Liver (tissue), 9 donors: Measurements from ENCODE around the gene TMEM266. TPM values are rescaled to one million over a fixed set of nuclear protein-coding genes. Genes with fewer than 3 reads are reported as not detected.

Experiments used
- DNase-seq: peaks from one replicate; pipeline ENCODE4 v3.0.0-alpha.2; 2017; ENCODE audit warnings: low spot score
- H3K27ac ChIP-seq, 2 donors: one replicate each; pipeline ENCODE4 v1.7.0; 2013; ENCODE audit warnings: inconsistent platforms in 2 of 2, low read length in 2 of 2, control low read depth in 1 of 2, low read depth in 1 of 2, mild to moderate bottlenecking in 1 of 2
- H3K27me3 ChIP-seq, 4 donors: one replicate each; pipeline versions ENCODE4 v1.6.1 to v1.7.0; 2013; ENCODE audit warnings: low read length in 3 of 4, inconsistent platforms in 1 of 4, mild to moderate bottlenecking in 1 of 4, moderate library complexity in 1 of 4; ENCODE audit not compliant: control insufficient read depth in 4 of 4, insufficient read depth in 4 of 4
- H3K36me3 ChIP-seq, 4 donors: one replicate each; pipeline versions ENCODE4 v1.6.1 to v1.7.0; 2013; ENCODE audit warnings: low read length in 3 of 4, mild to moderate bottlenecking in 3 of 4, low read depth in 1 of 4, moderate library complexity in 1 of 4; ENCODE audit not compliant: control insufficient read depth in 4 of 4, insufficient read depth in 3 of 4
- H3K4me1 ChIP-seq, 4 donors: one replicate each; pipeline versions ENCODE4 v1.6.1 to v1.7.0; 2013; ENCODE audit warnings: low read length in 3 of 4, mild to moderate bottlenecking in 3 of 4, moderate library complexity in 1 of 4; ENCODE audit not compliant: control insufficient read depth in 4 of 4, insufficient read depth in 4 of 4
- H3K4me3 ChIP-seq, 3 donors: one replicate each; pipeline versions ENCODE4 v1.6.1 to v1.7.0; 2013; ENCODE audit warnings: low read length in 3 of 3, control low read depth in 1 of 3, low read depth in 1 of 3, mild to moderate bottlenecking in 1 of 3
- H3K9ac ChIP-seq, 2 donors: one replicate each; pipeline ENCODE4 v1.7.0; 2013; ENCODE audit warnings: low read length in 2 of 2, mild to moderate bottlenecking in 2 of 2, moderate library complexity in 2 of 2, control low read depth in 1 of 2, low read depth in 1 of 2
- H3K9me3 ChIP-seq, 4 donors: one replicate each; pipeline versions ENCODE4 v1.6.1 to v1.7.0; 2013; ENCODE audit warnings: low read length in 3 of 4; ENCODE audit not compliant: control insufficient read depth in 4 of 4
- EGR1 ChIP-seq, 2 donors: IDR thresholded peaks; 2 replicates each; pipeline ENCODE4 v1.6.1; 2016 to 2018; ENCODE audit warnings: antibody characterized with exemption in 2 of 2, low read depth in 2 of 2
- FOXA1 ChIP-seq: IDR thresholded peaks from 2 replicates; pipeline ENCODE4 v1.6.1; 2016; ENCODE audit warnings: antibody characterized with exemption
- FOXA2 ChIP-seq: IDR thresholded peaks from 2 replicates; pipeline ENCODE4 v1.6.1; 2016; ENCODE audit warnings: antibody characterized with exemption
- GABPA ChIP-seq, 2 donors: IDR thresholded peaks in 1 of 2; conservative IDR thresholded peaks in 1 of 2; 2 replicates each; pipeline ENCODE4 v1.6.1; 2016; ENCODE audit warnings: antibody characterized with exemption in 2 of 2, mild to moderate bottlenecking in 1 of 2, moderate library complexity in 1 of 2
- HNF4A ChIP-seq, 2 donors: conservative IDR thresholded peaks; 2 replicates each; pipeline ENCODE4 v1.6.1; 2016; ENCODE audit warnings: antibody characterized with exemption in 2 of 2, mild to moderate bottlenecking in 2 of 2
- HNF4G ChIP-seq: IDR thresholded peaks from 2 replicates; pipeline ENCODE4 v1.6.1; 2016; ENCODE audit warnings: antibody characterized with exemption
- NR2F2 ChIP-seq: IDR thresholded peaks from 2 replicates; pipeline ENCODE4 v1.6.1; 2016; ENCODE audit warnings: antibody characterized with exemption
- RAD21 ChIP-seq, 2 donors: IDR thresholded peaks; 2 replicates each; pipeline ENCODE4 v1.6.1; 2016; ENCODE audit warnings: antibody characterized with exemption in 2 of 2, mild to moderate bottlenecking in 2 of 2
- REST ChIP-seq: IDR thresholded peaks from 2 replicates; pipeline ENCODE4 v1.6.1; 2016; ENCODE audit warnings: antibody characterized with exemption, mild to moderate bottlenecking
- RXRA ChIP-seq, 2 donors: IDR thresholded peaks; 2 replicates each; pipeline ENCODE4 v1.6.1; 2017 to 2018; ENCODE audit warnings: antibody characterized with exemption in 2 of 2, mild to moderate bottlenecking in 1 of 2
- SP1 ChIP-seq: IDR thresholded peaks from 2 replicates; pipeline ENCODE4 v1.6.1; 2018; ENCODE audit warnings: antibody characterized with exemption, mild to moderate bottlenecking
- WGBS: extraction: QIAGEN DNeasy Blood & Tissue Kit; methylation state at CpG from one replicate; pipeline ENCODE4 v1.1.7; 2013; 5-methylcytosine and 5-hydroxymethylcytosine counted together
- polyA plus RNA-seq, 2 donors: library from polyadenylated mRNA; stranded (reverse) in 1 of 2; unstranded in 1 of 2; fragments of 200-250 nt in 1 of 2; fragments of >200 nt in 1 of 2; fragmentation: Nextera tagmentation in 1 of 2; extraction: Ambion mirVana in 1 of 2; gene quantifications; one replicate each; pipeline versions ENCODE4 v1.2.1 to v1.2.3, GENCODE V29; 2013 to 2015
- total RNA-seq, 2 donors: library from RNA; depleted of rRNA; stranded (reverse); fragments of >200 nt; gene quantifications; one replicate each; pipeline ENCODE4 v1.2.3, GENCODE V29; 2014
- TF ChIP-seq, protein P1 (sequence below): IDR thresholded peaks from 2 replicates; pipeline ENCODE4 v1.6.1; 2016; ENCODE audit warnings: antibody characterized with exemption
- donor health status: healthy.
- donor health status: healthy.
- donor health status: healthy.
- donor health status: healthy.
- donor health status: healthy.

TMEM266 gene
- total and polyA plus RNA-seq, 4 donors: 0.25 to 1.3 TPM; not detected in 2

DNA sequence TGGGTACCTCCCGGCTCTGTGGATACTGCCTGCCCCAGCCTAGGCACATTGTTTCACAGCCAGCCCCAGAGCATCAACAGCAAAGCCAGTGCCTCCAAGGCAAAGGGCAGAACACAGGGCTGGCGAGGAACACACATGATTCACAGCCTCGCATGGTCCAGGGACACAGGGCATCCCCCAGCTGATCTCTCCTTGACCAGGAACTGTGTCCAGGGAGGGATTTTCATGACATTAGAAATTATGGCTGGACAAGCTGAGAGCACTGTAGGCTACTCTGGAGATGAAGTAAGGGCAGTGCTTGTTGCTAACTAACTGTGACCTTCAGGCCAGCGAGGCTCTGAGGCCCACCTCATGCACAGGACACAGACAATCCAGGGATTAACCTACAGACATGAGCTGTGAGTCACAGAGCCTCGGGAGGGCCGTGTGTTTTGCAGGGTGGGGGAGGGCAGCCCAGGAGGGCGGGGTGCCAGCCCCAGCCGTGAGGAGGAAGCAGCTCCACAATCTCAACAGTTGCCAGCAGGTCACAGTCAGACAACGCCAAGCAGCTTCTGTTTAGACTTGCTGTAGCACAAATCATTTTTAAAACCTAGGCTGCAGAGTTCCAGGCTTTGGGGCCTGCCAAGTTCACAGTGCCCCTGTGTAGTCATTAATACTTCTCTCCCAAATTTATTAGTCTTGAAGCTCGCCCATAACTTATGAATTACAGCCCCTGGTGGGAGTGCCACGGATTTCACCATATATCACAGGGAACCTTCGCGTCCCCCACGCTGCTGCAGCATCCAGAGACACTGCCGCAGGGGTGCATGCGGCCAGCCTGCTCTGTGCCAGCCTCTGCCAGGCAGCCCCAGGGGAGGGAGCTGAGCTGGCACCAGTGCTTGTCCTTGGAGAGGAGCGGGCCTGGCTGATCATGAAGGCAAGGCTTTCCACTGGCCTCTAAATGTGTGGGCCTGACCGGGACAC is 136.8 kb downstream of the TMEM266 start:
- 66% methylated on average over 18 of the region's 18 CpGs for WGBS
- Histone ChIP-seq H3K27ac (no peak overlapping the region), H3K36me3 (no peaks in the 10 kb centered on the region), H3K4me3 (no peak overlapping the region), H3K9me3 (no peaks in the 10 kb centered on the region), H3K27me3 (no peaks in the 10 kb centered on the region), H3K4me1 (peaks cover 0 to 9% (median 2%) of the 10 kb centered on the region in 4 donors), H3K9ac (no peak overlapping the region)
- no peak for DNase-seq
- TF ChIP-seq EGR1 (IDR thresholded peaks at IDR 0.05; ENCODE audit: low read depth in 2 of 2) (no peak), REST (no peak), RXRA (IDR thresholded peaks at IDR 0.05) (no peak), HNF4G (no peak), FOXA2 (no peak), HNF4A (conservative IDR thresholded peaks at IDR 0.05) (no peak), GABPA (IDR thresholded peaks at IDR 0.05 in 1 of 2, conservative IDR thresholded peaks at IDR 0.05 in 1 of 2) (no peak), NR2F2 (no peak), SP1 (no peak)

DNA sequence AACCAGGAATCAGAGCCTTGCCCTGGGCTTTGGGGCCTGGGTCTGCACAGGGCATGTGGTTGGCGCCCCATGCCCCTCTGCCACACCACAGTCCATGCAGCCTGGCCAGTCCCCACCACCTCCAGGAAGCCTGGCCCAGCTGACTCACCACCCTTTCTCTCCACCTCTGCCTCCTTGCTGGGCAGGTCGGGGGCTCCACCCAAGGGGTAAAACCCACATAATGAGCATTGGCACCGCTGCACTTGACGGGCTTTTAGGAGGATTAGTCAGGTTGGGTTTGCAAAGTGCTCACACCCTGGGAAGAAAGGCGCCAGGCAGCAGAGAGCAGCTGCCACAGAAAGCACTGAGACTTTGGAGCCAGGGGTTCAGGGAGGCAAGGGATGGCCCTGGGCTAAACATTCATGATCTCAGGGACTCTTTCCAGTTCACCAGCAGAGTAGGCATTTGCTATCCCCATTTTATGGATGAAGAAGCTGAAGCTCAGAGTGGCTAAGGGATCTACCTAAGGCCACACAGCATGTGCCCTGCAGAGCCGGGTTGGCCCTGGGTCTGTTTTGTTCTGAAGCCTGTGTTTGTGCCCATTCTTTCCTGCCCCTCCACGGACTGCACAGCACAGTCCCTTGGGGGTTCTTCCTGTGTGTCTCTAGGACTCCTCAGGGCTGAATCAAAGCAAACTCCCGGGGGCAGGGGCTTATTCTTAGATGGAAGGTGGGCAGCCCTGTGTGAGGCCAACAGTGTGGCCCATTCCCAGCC is 138.1 kb downstream of the TMEM266 start:
- Histone ChIP-seq H3K27ac (no peak overlapping the region), H3K27me3 (no peaks in the 10 kb centered on the region), H3K9me3 (no peaks in the 10 kb centered on the region), H3K9ac (no peak overlapping the region), H3K4me3 (no peak overlapping the region), H3K36me3 (peaks cover 0 to 2% (median 0%) of the 10 kb centered on the region in 4 donors), H3K4me1 (peaks cover 0 to 9% (median 2%) of the 10 kb centered on the region in 4 donors)
- 91% methylated on average over 8 of the region's 8 CpGs for WGBS
- TF ChIP-seq, protein P1, sequence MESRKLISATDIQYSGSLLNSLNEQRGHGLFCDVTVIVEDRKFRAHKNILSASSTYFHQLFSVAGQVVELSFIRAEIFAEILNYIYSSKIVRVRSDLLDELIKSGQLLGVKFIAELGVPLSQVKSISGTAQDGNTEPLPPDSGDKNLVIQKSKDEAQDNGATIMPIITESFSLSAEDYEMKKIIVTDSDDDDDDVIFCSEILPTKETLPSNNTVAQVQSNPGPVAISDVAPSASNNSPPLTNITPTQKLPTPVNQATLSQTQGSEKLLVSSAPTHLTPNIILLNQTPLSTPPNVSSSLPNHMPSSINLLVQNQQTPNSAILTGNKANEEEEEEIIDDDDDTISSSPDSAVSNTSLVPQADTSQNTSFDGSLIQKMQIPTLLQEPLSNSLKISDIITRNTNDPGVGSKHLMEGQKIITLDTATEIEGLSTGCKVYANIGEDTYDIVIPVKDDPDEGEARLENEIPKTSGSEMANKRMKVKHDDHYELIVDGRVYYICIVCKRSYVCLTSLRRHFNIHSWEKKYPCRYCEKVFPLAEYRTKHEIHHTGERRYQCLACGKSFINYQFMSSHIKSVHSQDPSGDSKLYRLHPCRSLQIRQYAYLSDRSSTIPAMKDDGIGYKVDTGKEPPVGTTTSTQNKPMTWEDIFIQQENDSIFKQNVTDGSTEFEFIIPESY: no peak
- TF ChIP-seq FOXA1: no peak
- TF ChIP-seq HNF4A (conservative IDR thresholded peaks at IDR 0.05): no peak
- TF ChIP-seq REST: no peak
- TF ChIP-seq FOXA2: no peak
- TF ChIP-seq RAD21 (IDR thresholded peaks at IDR 0.05): no peak
- no peak for DNase-seq
